ENCODE results near the gene COL13A1.

The COL13A1 gene

DNA sequence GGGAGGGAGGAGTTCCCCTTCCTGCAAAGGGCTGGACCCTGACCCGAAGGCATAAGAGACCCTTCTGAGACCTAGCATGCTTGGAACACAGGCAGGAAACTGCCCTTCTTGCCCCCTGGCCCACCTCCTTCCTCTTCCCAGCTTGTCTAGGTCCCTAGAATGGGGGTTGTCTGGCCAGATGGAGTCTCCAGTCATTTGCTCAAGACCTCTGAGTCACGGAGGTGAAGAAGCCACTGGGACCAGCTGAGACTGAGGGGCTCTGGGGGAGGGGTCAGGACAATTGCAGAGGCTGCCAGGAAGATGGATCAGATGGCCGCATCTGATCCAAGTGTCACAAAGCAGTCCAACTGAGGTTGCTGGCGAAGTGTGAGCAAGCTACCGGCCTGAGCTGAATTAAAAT lies 46.2 kb downstream of the COL13A1 start:
- no peak for DNase-seq

- no peak for DNase-seq
These were observed 46.7 kb downstream of the COL13A1 start for GRCh38 chr10:69848454-69848853.

GRCh38 chr10:69849825-69850224 lies 48.1 kb downstream of the COL13A1 start:
- DNase-seq = no peak

GRCh38 chr10:69850440-69850839 lies 48.7 kb downstream of the COL13A1 start:
- no peak for DNase-seq

DNA sequence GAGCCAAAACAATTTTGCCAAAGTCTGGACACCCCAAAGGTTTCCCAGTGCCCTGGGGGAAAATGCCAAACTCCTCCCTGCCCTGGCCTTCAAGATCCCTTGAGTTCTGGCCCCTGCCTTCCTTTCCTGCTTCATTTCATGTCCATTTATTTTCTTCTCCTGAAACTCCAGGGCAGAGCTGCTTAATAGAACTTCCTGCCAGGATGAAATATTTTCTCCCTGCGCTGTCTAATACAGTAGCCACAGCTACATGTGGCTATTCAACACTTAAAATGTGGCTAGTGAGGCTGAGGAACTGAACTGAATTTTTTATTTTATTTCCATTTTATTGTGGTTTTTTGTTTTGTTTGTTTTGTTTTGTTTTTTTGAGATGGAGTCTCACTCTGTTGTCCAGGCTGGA lies 49.6 kb downstream of the COL13A1 start:
- DNase-seq = no peak

DNA sequence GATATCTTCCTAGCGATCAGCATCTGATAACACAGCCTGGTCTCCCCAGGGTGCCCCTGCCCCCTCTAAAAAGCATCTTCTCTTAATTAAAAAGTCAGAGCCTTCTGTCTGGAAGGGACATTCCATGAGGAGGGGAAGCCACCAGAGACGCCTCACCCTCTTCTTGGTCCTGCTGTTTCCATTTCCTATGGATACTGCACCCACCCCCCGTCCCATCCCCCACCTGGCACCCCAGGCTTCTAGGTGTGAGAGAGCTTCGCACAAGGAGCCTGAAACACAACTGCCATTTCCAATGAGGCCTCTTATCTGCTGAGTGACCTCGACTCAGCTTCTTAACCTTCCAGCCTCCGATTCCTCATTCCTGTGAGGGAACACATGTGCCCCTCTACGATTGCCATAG lies 51.4 kb downstream of the COL13A1 start:
- no peak for DNase-seq

- DNase-seq = no peak
These were observed 53.0 kb downstream of the COL13A1 start for GRCh38 chr10:69854511-69855345.

DNA sequence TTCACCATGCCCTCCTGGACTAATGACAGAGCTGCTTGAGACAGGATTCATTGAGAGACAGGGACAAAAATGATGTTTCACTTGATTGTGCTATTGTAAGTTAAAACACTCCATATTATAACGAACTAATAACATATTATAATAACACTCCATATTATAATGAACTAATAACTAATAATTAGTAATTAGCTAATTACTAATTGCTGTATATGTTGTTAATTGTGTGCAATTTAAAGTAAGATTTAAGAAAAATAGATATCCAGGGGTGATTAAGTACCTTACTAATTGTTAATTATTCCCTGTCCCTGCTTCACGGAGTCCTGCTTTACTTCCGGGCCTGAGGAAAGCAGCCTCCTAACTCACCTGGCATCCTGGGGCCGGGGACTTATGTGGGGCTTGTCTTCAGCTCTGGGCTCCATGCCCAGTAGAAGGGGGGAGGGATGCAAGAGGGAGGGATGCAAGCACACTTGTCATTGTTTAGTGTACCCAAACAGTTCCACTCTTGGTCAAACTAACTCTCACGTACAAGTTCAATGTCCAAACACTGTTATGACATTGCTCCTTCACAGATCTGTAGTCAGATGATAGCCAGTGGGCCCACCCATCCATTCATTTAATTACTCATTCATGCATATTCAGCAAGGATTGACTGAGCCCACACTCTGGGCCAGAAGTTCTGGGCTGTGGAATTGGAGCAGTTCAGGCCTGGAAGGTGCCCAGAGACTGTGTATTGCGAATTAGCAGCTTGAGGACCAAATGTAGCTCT lies 53.8 kb downstream of the COL13A1 start:
- no peak for DNase-seq

DNA sequence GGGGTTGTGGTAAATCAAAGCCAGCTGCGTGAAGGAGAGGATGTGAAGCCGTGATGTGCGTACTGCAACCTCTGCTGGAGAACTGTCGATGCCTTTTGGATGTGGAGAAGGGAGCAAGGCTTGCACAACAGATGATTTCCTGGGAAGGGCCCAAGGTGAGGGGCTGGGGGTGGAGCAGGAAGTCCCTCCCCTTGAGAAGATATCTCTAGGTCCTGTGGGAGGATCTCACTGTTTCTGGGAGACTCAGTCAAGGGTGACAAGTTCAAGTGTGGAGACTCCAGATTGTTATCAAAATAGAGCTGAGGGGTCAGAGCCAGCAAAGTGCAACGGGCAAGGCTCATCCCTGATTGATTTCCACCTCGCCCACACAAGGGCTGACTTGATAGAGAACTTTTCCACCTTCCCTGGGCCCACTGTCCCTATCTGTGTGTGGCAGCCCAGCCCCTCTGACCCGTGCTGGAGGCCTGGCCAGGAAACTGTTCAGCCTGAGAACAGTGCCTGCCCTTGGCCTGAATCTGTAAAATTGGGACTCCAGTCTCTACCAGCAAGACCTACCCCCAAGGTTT lies 55.0 kb downstream of the COL13A1 start:
- no peak for DNase-seq

GRCh38 chr10:69858201-69858600 lies 56.5 kb downstream of the COL13A1 start:
- no peak for DNase-seq

- DNase-seq = no peak
These were observed 58.6 kb downstream of the COL13A1 start for GRCh38 chr10:69860271-69860670.

GRCh38 chr10:69861251-69862240 lies 59.8 kb downstream of the COL13A1 start:
- no peak for DNase-seq

DNA sequence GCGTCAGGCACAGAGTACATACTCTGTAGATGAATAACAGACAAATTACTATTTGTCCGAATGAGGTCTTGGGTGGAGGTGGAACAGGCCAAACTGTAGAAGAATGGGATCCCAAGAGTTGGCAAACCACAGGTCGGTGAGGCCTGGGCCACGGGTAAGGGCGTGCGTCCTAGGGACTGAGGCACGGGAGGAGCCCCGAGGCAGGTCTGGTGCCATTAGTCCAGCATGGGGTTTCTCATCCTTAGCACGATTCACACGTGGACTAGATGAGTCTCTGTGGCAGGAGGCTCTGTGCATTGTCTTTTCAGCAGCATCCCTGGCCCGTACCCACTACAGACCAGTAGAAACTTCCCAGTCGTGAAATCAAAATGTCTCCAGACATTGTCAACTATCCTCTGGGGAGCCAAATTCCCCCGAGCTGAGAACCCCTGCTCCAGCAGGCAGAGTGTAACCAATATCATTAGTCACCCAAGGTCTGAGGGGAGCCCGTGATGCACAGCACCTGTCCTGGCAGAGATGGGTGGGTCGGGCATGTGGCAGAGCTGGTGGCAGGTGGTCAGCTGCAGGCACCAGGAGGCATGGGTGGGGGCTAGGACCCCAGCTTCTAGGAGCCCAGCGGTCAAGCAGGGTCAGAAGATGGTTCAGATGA lies 61.3 kb downstream of the COL13A1 start:
- no peak for DNase-seq

DNA sequence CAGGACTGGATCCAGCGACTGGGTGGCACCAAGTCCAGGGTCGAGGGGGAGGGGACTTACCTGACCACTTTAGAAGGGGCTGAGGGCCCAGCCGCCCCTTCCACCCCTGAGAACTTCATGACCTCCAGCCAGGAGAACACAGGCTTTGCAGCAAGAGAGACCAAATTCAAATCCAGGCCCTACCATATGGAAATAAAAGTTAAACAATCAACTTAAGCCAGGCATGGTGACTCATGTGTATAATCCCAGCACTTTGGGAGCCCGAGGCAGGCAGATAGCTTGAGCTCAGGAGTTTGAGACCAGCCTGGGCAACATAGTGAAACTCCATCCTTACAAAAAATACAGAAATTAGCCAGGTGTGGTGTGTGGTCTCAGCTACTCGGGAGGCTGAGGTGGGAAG lies 61.9 kb downstream of the COL13A1 start:
- no peak for DNase-seq

DNA sequence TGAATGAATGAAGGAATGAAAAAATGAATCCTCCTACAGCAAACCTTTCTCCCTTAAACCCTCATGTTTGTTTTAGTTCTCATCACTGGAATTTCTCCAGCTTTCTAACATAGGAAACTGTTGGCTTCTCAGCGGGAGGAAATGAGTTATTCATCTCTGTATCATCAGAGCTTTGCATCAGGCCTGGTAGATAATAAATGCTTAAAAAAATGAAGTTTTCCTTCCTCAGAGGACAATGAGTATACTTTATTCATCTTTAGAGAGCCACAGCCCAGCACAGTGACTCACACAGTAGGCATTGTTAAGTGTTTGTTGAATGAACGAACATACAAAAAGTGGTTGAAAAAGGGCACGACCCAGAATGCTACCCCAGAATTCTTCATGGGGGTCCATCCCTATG lies 62.6 kb downstream of the COL13A1 start:
- DNase-seq = no peak

GRCh38 chr10:69865450-69865849 lies 63.7 kb downstream of the COL13A1 start:
- no peak for DNase-seq

GRCh38 chr10:69866246-69866687 lies 64.6 kb downstream of the COL13A1 start:
- no peak for DNase-seq

GRCh38 chr10:69866688-69867461 lies 65.2 kb downstream of the COL13A1 start:
- DNase-seq = no peak

DNA sequence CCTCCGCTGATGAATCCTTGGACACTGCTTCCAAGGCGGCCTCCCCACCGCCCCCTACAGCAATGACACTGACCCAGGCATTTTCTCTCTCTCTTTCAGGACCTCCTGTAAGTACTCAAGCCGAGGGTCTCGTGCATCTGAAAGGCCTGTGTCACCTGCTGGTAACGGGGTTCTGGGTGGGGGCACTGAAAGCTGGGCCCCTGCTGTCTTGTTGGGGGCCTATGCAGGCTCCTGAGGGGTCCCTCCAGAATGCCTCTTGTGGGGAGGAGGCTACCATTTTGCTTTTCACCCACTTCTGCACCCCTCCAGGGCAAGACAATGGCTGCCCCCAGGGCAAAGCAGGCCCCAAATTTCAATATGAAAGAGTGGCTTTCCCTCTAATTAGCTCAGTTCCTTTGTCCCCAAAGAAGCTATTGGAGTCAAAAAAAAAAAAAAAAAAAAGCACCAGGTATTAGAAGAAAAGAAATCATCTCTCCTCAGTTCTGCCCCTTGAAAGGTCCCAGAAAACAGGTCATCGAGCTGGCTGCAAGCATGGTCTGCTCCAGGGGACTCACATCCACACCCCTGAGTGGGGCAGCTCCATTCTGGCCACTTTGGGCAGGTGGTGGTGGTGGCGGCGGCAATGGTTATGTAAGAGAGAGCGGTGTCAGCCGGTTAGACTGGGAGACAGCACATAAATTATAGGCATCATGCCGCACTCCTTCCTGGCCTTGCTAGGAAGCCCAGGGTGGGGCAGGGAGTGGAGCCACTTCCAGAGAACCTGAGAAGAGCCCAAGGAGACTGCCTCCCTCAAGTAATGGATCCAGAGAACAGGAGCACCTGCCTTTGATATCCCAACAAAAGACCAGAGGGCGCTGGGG lies 66.2 kb downstream of the COL13A1 start:
- DNase-seq = no peak

- DNase-seq = no peak
These were observed 67.1 kb downstream of the COL13A1 start for GRCh38 chr10:69868821-69869220.

Data from bone marrow (tissue), 2 donors.